Spleen (tissue), 7 donors: ENCODE results near the gene JMY.

Source experiments
- CTCF ChIP-seq, 11 experiments: fragments of 200-600 bp in 7 of 11; fragments of 450-650 bp in 4 of 11; sonication (generic) in 4 of 11; IDR thresholded peaks in 8 of 11; conservative IDR thresholded peaks in 3 of 11; 1 replicate in 7 of 11; 2 replicates in 4 of 11; pipeline versions ENCODE4 v1.4.0 to v1.8.0; 2016 to 2021; ENCODE audit warnings: antibody characterized with exemption in 11 of 11, inconsistent platforms in 4 of 11, mild to moderate bottlenecking in 1 of 11
- POLR2A ChIP-seq, 3 donors: fragments of 450-650 bp; IDR thresholded peaks; one replicate each; pipeline ENCODE4 v1.5.1; 2017; ENCODE audit warnings: antibody characterized with exemption in 3 of 3, mild to moderate bottlenecking in 1 of 3
- POLR2AphosphoS5 ChIP-seq, 3 donors: sonication (generic); formaldehyde crosslinking; IDR thresholded peaks; one replicate each; pipeline ENCODE4 v1.5.1; 2017; ENCODE audit warnings: antibody characterized with exemption in 3 of 3
- donor health status: DM: no; HTN: no; CAD: no; lungs with moderate emphysema.
- donor health status: DM: no; HTN: no; CAD: no.
- donor health status: DM: no; HTN: no; CAD: no.

- TF ChIP-seq CTCF (IDR thresholded peaks at IDR 0.05 in 8 of 11, conservative IDR thresholded peaks at IDR 0.05 in 3 of 11) = no peak
- no peak for TF ChIP-seq POLR2A (IDR thresholded peaks at IDR 0.05)
- no peak for TF ChIP-seq POLR2AphosphoS5 (IDR thresholded peaks at IDR 0.05)
Measured at GRCh38 chr5:79259383-79259782, 23.5 kb downstream of the JMY start.
